Measurements from ENCODE around the gene CMSS1.

Gene CMSS1

DNA sequence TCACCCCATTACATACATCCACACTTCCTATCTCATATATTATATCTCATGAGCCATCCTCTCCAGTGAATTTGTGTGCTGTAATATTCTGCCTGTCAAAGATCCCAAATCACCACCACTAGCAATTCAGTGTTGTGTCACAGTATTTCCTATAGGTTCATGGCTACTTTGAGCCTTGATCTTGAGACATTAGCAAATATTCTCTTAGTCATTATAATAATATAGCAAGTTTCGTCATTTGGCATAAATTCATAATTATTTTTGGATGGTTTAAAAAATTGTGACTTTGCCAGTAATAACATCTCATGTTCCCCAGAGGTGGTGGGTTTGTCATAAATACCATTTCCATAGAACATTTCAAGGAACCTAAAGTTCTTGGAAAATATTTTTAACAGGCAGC, 47.7 kb downstream of the CMSS1 start:
- CTCF ChIA-PET: no interaction called here
- DNase-seq (ENCODE audit: extremely low spot score): no peak
- POLR2A ChIA-PET: no interaction called here
- no peak for TF ChIP-seq SUZ12 (IDR thresholded peaks at IDR 0.05)
- TF ChIP-seq LEF1 (IDR thresholded peaks at IDR 0.05; ENCODE audit: borderline replicate concordance): no peak
- TF ChIP-seq ARNT (IDR thresholded peaks at IDR 0.05): no peak
- TF ChIP-seq FOXM1 (IDR thresholded peaks at IDR 0.05; ENCODE audit: borderline replicate concordance): no peak
- no peak for TF ChIP-seq ELF4 (IDR thresholded peaks at IDR 0.05)
- TF ChIP-seq NFRKB (IDR thresholded peaks at IDR 0.05): no peak
- no peak for TF ChIP-seq HDGF (IDR thresholded peaks at IDR 0.05; ENCODE audit: borderline replicate concordance)
- no peak for TF ChIP-seq CTBP1 (IDR thresholded peaks at IDR 0.05; ENCODE audit: borderline replicate concordance)
- TF ChIP-seq FOXK2 (IDR thresholded peaks at IDR 0.05): no peak
- no peak for TF ChIP-seq ZNF384 (IDR thresholded peaks at IDR 0.05)
- TF ChIP-seq, protein P1, sequence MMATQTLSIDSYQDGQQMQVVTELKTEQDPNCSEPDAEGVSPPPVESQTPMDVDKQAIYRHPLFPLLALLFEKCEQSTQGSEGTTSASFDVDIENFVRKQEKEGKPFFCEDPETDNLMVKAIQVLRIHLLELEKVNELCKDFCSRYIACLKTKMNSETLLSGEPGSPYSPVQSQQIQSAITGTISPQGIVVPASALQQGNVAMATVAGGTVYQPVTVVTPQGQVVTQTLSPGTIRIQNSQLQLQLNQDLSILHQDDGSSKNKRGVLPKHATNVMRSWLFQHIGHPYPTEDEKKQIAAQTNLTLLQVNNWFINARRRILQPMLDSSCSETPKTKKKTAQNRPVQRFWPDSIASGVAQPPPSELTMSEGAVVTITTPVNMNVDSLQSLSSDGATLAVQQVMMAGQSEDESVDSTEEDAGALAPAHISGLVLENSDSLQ (IDR thresholded peaks at IDR 0.05): no peak
- TF ChIP-seq TARDBP (IDR thresholded peaks at IDR 0.05): no peak
- no peak for TF ChIP-seq L3MBTL2 (conservative IDR thresholded peaks at IDR 0.05)
- no peak for TF ChIP-seq SP1 (IDR thresholded peaks at IDR 0.05)
- no peak for TF ChIP-seq FOXA1 (IDR thresholded peaks at IDR 0.05)
- TF ChIP-seq BHLHE40 (IDR thresholded peaks at IDR 0.05; ENCODE audit: borderline replicate concordance): no peak

- POLR2A ChIA-PET: no interaction called here
- TF ChIP-seq LEF1 (IDR thresholded peaks at IDR 0.05; ENCODE audit: borderline replicate concordance): no peak
- TF ChIP-seq TARDBP (IDR thresholded peaks at IDR 0.05): no peak
- TF ChIP-seq, protein P1 (IDR thresholded peaks at IDR 0.05): no peak; the same call in 1 of the 2 replicates
- no peak for TF ChIP-seq ELF4 (IDR thresholded peaks at IDR 0.05)
- TF ChIP-seq BHLHE40 (IDR thresholded peaks at IDR 0.05; ENCODE audit: borderline replicate concordance): no peak
- TF ChIP-seq FOXA1 (IDR thresholded peaks at IDR 0.05): no peak
- TF ChIP-seq ZNF384 (IDR thresholded peaks at IDR 0.05): no peak
- no peak for TF ChIP-seq HDGF (IDR thresholded peaks at IDR 0.05; ENCODE audit: borderline replicate concordance)
- no peak for TF ChIP-seq SP1 (IDR thresholded peaks at IDR 0.05)
- TF ChIP-seq NFRKB (IDR thresholded peaks at IDR 0.05): no peak
- no peak for TF ChIP-seq FOXK2 (IDR thresholded peaks at IDR 0.05)
- TF ChIP-seq L3MBTL2 (conservative IDR thresholded peaks at IDR 0.05): no peak
- TF ChIP-seq ARNT (IDR thresholded peaks at IDR 0.05): no peak
- TF ChIP-seq FOXM1 (IDR thresholded peaks at IDR 0.05; ENCODE audit: borderline replicate concordance): no peak
- no peak for TF ChIP-seq SUZ12 (IDR thresholded peaks at IDR 0.05)
- no peak for TF ChIP-seq CTBP1 (IDR thresholded peaks at IDR 0.05; ENCODE audit: borderline replicate concordance)
- CTCF ChIA-PET: no interaction called here
- DNase-seq (ENCODE audit: extremely low spot score): no peak
These were observed 48.6 kb downstream of the CMSS1 start for GRCh38 chr3:99866261-99866761.

DNA sequence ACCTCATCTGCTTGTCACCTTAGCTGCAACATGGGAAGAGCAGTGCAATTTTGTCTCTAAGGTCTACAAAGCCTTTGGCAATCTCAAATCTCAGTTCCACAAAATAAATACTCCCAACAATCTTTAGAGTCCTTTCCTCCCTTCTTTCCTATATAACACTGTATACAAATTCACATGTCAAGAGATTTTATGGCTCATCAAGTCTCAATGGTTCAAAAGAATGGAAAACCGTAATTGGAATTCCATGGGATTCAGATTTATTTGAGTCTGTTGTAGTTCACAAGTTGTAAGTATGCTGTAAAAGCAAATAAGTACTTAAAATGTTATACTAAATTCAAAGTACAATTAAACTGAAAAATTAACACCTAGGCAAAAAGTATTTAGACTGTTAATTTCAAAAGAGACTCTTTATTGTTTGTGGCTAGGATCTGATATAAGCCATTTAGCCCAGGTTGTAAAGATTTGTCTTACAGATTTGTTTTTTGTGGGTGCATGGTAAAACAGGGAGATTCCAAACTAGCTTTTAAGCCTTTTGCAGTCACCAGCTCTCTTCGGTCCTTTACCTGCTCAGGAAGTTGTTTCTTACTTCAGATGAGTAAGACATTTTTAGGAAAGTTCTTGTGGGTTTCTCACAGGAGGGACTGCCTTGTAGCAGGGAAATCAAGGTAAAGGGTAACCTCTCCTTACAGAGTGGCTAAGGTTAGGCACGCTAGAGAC, 50.1 kb downstream of the CMSS1 start:
- TF ChIP-seq FOXM1 (IDR thresholded peaks at IDR 0.05; ENCODE audit: borderline replicate concordance) (no peak), SP1 (IDR thresholded peaks at IDR 0.05) (no peak), ARNT (IDR thresholded peaks at IDR 0.05) (no peak), ELF4 (IDR thresholded peaks at IDR 0.05) (no peak), BHLHE40 (IDR thresholded peaks at IDR 0.05; ENCODE audit: borderline replicate concordance) (no peak), FOXA1 (IDR thresholded peaks at IDR 0.05) (no peak), HDGF (IDR thresholded peaks at IDR 0.05; ENCODE audit: borderline replicate concordance) (no peak), NFRKB (IDR thresholded peaks at IDR 0.05) (no peak), TARDBP (IDR thresholded peaks at IDR 0.05) (no peak), CTBP1 (IDR thresholded peaks at IDR 0.05; ENCODE audit: borderline replicate concordance) (no peak), SUZ12 (IDR thresholded peaks at IDR 0.05) (no peak), LEF1 (IDR thresholded peaks at IDR 0.05; ENCODE audit: borderline replicate concordance) (no peak)
- TF ChIP-seq, protein P1 (IDR thresholded peaks at IDR 0.05): no peak
- CTCF ChIA-PET: no interaction called here

DNA sequence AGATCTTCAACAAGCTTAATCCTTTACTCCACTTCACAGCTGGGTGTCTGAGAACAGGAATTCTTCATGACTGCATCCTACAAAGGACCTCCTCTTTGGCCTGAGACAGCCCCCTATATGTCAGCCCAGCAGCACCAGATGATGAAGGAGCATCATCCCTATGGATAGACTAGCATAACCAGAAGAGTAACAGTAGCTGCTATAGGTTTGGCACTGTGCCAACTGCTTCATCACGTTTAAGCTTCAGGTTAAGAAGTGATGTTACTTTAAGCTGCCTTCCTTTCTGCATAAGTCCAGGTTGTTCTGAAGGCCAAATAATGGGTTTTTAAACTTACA, 50.6 kb downstream of the CMSS1 start:
- CTCF ChIA-PET: no interaction called here
- no peak for DNase-seq (ENCODE audit: extremely low spot score)
- POLR2A ChIA-PET: interaction anchor here (1.0 kb wide), 1 partner anchor 392 kb away, joined by 6 read pairs; the partner anchor contains the start of gene TBC1D23
- no peak for TF ChIP-seq ARNT (IDR thresholded peaks at IDR 0.05)
- TF ChIP-seq SP1 (IDR thresholded peaks at IDR 0.05): no peak
- no peak for TF ChIP-seq CTBP1 (IDR thresholded peaks at IDR 0.05; ENCODE audit: borderline replicate concordance)
- no peak for TF ChIP-seq L3MBTL2 (conservative IDR thresholded peaks at IDR 0.05)
- no peak for TF ChIP-seq FOXM1 (IDR thresholded peaks at IDR 0.05; ENCODE audit: borderline replicate concordance)
- TF ChIP-seq TARDBP (IDR thresholded peaks at IDR 0.05): no peak
- TF ChIP-seq LEF1 (IDR thresholded peaks at IDR 0.05; ENCODE audit: borderline replicate concordance): no peak
- no peak for TF ChIP-seq FOXK2 (IDR thresholded peaks at IDR 0.05)
- no peak for TF ChIP-seq ZNF384 (IDR thresholded peaks at IDR 0.05)
- no peak for TF ChIP-seq BHLHE40 (IDR thresholded peaks at IDR 0.05; ENCODE audit: borderline replicate concordance)
- no peak for TF ChIP-seq FOXA1 (IDR thresholded peaks at IDR 0.05)
- no peak for TF ChIP-seq SUZ12 (IDR thresholded peaks at IDR 0.05)
- TF ChIP-seq HDGF (IDR thresholded peaks at IDR 0.05; ENCODE audit: borderline replicate concordance): no peak
- no peak for TF ChIP-seq NFRKB (IDR thresholded peaks at IDR 0.05)
- TF ChIP-seq, protein P1 (IDR thresholded peaks at IDR 0.05): no peak

More for the DNA sequence above, 50.1 kb downstream of the CMSS1 start:
- POLR2A ChIA-PET: interaction anchor here (1.0 kb wide), 2 partner anchors 14 to 393 kb away, joined by 3 to 6 read pairs; partner anchors contain the start of gene TBC1D23
- no peak for DNase-seq (ENCODE audit: extremely low spot score)

- ChIA-PET CTCF (interaction anchor here (0.9 kb wide), 1 partner anchor 89 kb away, joined by 3 read pairs; no protein-coding TSS in a partner anchor), POLR2A (no interaction called here)
- no peak for DNase-seq (ENCODE audit: extremely low spot score)
- TF ChIP-seq L3MBTL2 (conservative IDR thresholded peaks at IDR 0.05) (no peak), SP1 (IDR thresholded peaks at IDR 0.05) (no peak), ARNT (IDR thresholded peaks at IDR 0.05) (no peak), SUZ12 (IDR thresholded peaks at IDR 0.05) (no peak), FOXM1 (IDR thresholded peaks at IDR 0.05; ENCODE audit: borderline replicate concordance) (no peak)
These were observed 52.0 kb downstream of the CMSS1 start for GRCh38 chr3:99869621-99870020.
